BLaER1 treated with 17β-estradiol and CSF1 and Interleukin-3, amounts not matched to agents 10 nM and 100 nM (cell line): Measurements from ENCODE around the gene ACOX2.

Source experiments
- H3K27ac ChIP-seq, 11 experiments: shearing (Covaris generic); formaldehyde crosslinking; 2 replicates each; pipeline ENCODE4 v1.8.1; 2022
- H3K27me3 ChIP-seq, 11 experiments: shearing (Covaris generic); formaldehyde crosslinking; 2 replicates each; pipeline ENCODE4 v1.8.1; 2022
- H3K36me3 ChIP-seq, 11 experiments: shearing (Covaris generic); formaldehyde crosslinking; 2 replicates each; pipeline ENCODE4 v1.8.1; 2022
- H3K4me1 ChIP-seq, 10 experiments: shearing (Covaris generic); formaldehyde crosslinking; 2 replicates each; pipeline ENCODE4 v1.8.1; 2022
- H3K4me2 ChIP-seq, 11 experiments: shearing (Covaris generic); formaldehyde crosslinking; 2 replicates each; pipeline ENCODE4 v1.8.1; 2022
- H3K4me3 ChIP-seq, 10 experiments: shearing (Covaris generic); formaldehyde crosslinking; 2 replicates each; pipeline ENCODE4 v1.8.1; 2022
- H3K9ac ChIP-seq, 11 experiments: shearing (Covaris generic); formaldehyde crosslinking; 2 replicates each; pipeline ENCODE4 v1.8.1; 2022
- H3K9me3 ChIP-seq, 11 experiments: shearing (Covaris generic); formaldehyde crosslinking; replicated peaks in 1 of 11; 2 replicates each; pipeline ENCODE4 v1.8.1; 2022
- H4K20me1 ChIP-seq, 11 experiments: shearing (Covaris generic); formaldehyde crosslinking; 2 replicates each; pipeline ENCODE4 v1.8.1; 2022
- Cebpa-rat ChIP-seq, 11 experiments: shearing (Covaris generic); IDR thresholded peaks; 2 replicates each; pipeline ENCODE4 v1.8.1; 2022

Gene ACOX2

DNA sequence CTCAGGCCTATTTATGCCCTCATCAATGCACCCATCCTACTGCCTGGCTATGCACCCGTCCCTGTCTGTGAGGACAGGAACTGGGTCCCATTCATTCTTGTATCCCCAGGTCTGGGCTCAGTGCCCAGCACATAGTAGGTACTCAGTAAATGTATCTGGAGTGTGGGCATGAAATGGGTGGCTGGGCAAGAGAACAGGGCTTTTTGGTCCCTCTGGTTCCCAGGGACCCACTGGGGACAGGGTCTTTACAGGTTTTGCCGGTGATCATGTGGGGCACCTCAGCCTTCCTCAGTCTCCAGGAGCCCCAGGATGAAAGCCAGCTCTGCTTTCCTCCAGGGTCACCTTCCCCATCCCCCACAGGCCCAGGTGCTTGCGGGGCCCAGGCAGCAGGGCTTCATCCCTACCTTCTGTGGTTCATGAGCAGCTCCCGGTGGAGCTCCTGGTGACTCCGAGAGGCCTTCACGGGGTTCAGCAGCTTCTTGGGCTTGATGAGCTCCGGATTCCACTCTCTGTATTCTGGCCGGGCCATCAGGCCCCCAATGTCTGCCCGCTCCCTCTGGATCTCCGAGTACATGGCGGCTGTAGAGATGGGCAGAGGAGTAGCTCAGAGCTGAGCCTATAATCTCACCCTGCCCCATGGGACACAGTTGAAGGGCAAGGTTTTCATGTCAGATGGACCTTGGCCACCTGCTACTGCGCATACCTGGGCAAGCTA is 32.5 kb upstream of the ACOX2 start:
- Histone ChIP-seq H3K9ac (0 out of 22 replicates have a peak overlapping the region, but pooled peaks of 1 of the 11 experiments have one; percentile 30), H3K27me3 (no peaks in the 10 kb centered on the region), H3K27ac (no peak overlapping the region), H3K4me1 (peaks cover 0 to 6% (median 5%) of the 10 kb centered on the region in 10 experiments; a peak in 10 of 20 replicates), H3K9me3 (no peaks in the 10 kb centered on the region), H3K36me3 (no peaks in the 10 kb centered on the region), H3K4me2 (peak overlapping the region in 2 of 11 experiments; percentile 15 to 17; a peak in 2 of 22 replicates), H4K20me1 (no peaks in the 10 kb centered on the region), H3K4me3 (no peak overlapping the region)
- no peak for TF ChIP-seq Cebpa-rat (IDR thresholded peaks at IDR 0.05)

DNA sequence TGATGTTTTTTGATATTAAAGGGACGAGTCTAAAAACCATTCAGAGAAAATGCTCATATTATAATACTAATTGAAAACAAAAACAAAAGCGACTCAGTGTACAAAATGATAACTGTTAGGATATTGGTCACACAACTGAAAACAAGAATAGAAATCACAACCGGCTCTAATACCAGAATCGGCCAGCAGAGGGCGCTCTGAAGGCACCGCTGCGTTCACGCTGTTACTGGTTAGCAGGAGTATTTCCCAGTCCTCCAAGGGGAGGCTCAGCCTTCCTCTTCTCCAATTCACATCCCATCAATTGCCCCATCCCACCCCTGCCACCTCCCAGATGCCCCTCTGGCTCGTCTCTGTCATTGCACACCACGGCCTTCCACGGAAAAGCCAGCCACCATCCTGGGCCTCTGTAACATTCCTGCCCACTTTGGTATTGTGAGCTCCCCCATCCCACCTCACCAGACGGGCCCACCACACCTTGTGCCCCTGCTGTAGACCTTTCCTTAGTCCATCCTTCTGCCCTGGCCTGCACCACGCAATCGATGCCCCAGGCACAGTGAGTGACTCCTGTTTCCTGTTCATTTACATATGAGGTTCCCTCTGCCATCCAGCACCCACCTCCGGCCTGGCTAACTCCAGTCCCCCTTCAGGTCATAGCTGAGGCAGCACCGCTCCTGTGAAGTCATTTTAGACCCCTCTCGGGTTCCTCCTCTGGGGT is 31.7 kb upstream of the ACOX2 start:
- Histone ChIP-seq H3K4me3 (no peak overlapping the region), H3K27ac (no peak overlapping the region), H3K36me3 (no peaks in the 10 kb centered on the region), H3K27me3 (no peaks in the 10 kb centered on the region), H3K9ac (0 out of 22 replicates have a peak overlapping the region, but pooled peaks of 1 of the 11 experiments have one; percentile 30), H3K4me1 (peaks cover 0 to 6% (median 5%) of the 10 kb centered on the region in 10 experiments; a peak in 10 of 20 replicates), H3K9me3 (no peaks in the 10 kb centered on the region), H4K20me1 (no peaks in the 10 kb centered on the region), H3K4me2 (peak overlapping the region in 4 of 11 experiments; percentile 15 to 35 (median 16); a peak in 3 of 22 replicates)
- TF ChIP-seq Cebpa-rat (IDR thresholded peaks at IDR 0.05): no peak

DNA sequence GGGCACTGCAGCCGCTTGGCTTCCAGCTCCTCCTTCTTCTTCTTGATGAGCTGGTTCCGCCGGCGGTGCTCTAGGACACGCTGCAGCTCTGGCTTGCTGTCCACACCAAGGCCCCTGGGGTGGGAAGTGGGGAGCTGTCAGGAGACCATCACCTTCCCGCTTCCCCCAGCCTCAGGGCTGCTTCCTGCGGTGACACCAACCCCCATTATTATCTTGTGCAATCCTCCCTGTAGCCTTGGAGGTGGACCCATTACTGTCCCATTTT is 30.2 kb upstream of the ACOX2 start:
- Histone ChIP-seq H3K9ac (no peak overlapping the region), H3K4me3 (no peak overlapping the region), H3K27ac (no peak overlapping the region), H3K36me3 (no peaks in the 10 kb centered on the region), H3K27me3 (no peaks in the 10 kb centered on the region), H3K9me3 (no peaks in the 10 kb centered on the region), H3K4me2 (no peak overlapping the region), H3K4me1 (peaks cover 0 to 6% (median 5%) of the 10 kb centered on the region in 10 experiments; a peak in 10 of 20 replicates), H4K20me1 (no peaks in the 10 kb centered on the region; a peak in 1 of 22 replicates)
- TF ChIP-seq Cebpa-rat (IDR thresholded peaks at IDR 0.05): no peak

DNA sequence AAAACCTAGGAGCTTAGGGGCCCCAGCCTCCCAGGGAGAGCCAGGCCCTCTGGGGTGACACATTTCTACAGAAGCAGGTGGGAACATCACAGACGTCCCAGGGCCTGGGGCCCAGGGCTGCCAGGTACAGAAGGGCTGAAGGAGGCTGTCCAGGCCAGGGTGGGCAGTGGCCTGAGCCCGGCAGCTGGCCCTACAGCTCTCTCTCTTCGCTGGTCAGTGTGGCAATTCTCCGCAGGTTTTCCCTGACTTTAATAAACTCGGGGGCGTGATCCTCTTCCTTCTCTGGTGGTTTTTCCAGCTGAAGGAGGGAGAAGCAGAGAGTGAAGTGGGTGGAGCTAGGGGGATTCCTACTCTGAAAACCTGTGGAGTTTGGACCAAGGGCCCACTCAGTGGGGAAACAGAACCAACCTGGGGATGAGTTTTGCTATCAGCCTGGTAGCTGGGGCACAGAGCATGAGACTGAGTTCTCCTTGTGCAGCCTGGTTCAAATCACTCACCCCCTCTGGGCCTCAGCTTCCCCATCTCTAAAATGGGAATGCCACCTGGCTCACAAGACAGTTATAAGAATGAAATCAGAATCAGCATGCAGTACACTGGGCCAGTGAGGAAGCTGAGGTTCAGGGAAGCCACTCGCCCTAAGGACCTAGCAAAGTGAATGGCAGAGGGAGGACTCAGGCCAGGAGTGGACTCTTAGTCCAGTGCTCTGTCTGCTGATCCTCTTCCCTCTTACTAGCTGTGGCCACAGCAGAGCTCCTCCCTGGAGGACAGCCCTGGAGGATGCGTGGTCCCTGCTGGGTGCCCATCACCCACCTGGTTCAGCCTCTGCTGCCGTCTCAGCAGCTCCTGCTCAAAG is 29.6 kb upstream of the ACOX2 start:
- H3K27me3 ChIP-seq: no peaks in the 10 kb centered on the region
- no peak overlapping the region for H3K9ac ChIP-seq
- TF ChIP-seq Cebpa-rat (IDR thresholded peaks at IDR 0.05): no peak
- no peaks in the 10 kb centered on the region; a peak in 1 of 22 replicates for H4K20me1 ChIP-seq
- H3K27ac ChIP-seq: no peak overlapping the region
- H3K4me2 ChIP-seq: no peak overlapping the region
- no peaks in the 10 kb centered on the region for H3K9me3 ChIP-seq
- no peaks in the 10 kb centered on the region for H3K36me3 ChIP-seq
- H3K4me3 ChIP-seq: no peak overlapping the region
- H3K4me1 ChIP-seq: peaks cover 0 to 6% (median 5%) of the 10 kb centered on the region in 10 experiments; a peak in 10 of 20 replicates

DNA sequence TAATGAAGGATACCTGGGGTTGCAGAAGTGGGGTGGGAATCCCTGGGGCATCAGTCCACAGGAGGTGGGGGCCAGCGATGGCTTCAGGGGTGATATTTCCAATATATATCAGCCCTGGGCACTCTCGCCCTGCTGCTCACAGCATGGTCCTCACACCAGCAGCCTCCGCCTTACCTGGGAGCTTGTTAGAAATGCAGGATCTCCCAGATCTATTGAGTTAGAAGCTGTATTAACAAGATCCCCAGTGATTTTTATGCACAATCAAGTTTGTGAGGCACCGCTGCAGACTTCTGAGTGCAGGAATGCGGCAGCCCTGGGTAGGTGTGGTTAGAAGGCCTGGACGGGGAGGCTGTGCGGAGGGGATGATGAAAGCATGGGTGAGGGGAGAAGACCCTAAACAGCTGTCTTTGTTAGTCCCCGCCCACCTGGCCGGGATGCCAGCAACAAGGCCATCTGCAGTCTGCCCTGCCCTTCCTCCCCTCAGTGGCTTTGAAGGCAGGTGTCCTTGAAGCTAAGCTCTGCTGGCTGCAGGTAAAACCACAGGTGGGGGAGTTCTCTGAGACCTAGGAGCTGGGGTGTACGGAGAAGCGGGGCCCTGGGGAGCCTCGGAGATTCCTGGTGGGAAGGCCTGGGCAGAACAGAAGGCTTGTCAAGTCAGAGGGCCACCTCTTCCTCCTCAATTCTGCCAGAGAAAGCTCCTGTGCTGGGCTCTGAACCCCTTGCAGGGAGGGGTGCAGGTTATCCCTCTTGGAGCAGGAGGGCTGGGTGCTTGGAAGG is 28.8 kb upstream of the ACOX2 start:
- no peak overlapping the region for H3K4me3 ChIP-seq
- H3K9ac ChIP-seq: no peak overlapping the region
- H3K9me3 ChIP-seq: no peaks in the 10 kb centered on the region
- H3K4me1 ChIP-seq: peaks cover 0 to 6% (median 5%) of the 10 kb centered on the region in 10 experiments; a peak in 10 of 20 replicates
- no peak overlapping the region for H3K4me2 ChIP-seq
- H3K27me3 ChIP-seq: no peaks in the 10 kb centered on the region
- no peaks in the 10 kb centered on the region; a peak in 1 of 22 replicates for H4K20me1 ChIP-seq
- H3K36me3 ChIP-seq: no peaks in the 10 kb centered on the region
- no peak for TF ChIP-seq Cebpa-rat (IDR thresholded peaks at IDR 0.05)
- H3K27ac ChIP-seq: no peak overlapping the region

DNA sequence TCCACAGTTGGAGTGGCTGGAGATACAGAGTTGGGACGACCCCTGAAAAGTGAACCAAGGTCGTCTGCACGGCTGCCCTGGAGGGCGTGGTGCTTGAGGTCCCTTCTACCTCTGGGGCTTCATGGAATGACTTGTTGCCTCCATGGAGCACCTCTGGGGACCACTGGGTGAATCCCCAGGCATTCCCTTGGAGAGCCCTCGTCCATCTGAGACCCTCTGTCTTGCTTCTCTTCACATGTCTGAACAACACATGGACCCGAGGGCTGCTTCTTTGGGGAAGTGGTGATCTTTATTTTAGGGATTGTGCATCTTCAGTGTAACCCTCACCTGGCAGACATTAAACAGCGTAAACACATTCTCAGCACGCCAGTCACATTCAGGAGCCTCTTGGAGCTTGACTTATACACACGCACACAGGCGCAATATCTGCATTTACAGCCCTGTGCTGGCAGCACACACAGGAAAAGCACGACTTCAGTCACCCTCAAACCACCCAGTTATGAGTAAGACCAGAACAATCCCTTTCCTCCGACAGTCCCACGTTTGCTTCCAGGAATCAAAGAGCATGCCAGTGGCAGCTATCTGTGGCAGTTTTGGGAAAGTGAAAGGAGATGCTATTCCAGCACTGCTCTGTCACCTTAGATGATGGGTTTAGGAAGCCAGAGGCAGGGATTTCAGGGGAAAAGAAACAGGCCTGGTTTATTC is 27.6 kb upstream of the ACOX2 start:
- Histone ChIP-seq H4K20me1 (no peaks in the 10 kb centered on the region; a peak in 1 of 22 replicates), H3K4me2 (no peak overlapping the region), H3K4me3 (no peak overlapping the region), H3K9me3 (no peaks in the 10 kb centered on the region), H3K9ac (no peak overlapping the region), H3K4me1 (peaks cover 0 to 6% (median 5%) of the 10 kb centered on the region in 10 experiments; a peak in 10 of 20 replicates), H3K27me3 (no peaks in the 10 kb centered on the region), H3K36me3 (no peaks in the 10 kb centered on the region), H3K27ac (no peak overlapping the region)
- TF ChIP-seq Cebpa-rat (IDR thresholded peaks at IDR 0.05): no peak

DNA sequence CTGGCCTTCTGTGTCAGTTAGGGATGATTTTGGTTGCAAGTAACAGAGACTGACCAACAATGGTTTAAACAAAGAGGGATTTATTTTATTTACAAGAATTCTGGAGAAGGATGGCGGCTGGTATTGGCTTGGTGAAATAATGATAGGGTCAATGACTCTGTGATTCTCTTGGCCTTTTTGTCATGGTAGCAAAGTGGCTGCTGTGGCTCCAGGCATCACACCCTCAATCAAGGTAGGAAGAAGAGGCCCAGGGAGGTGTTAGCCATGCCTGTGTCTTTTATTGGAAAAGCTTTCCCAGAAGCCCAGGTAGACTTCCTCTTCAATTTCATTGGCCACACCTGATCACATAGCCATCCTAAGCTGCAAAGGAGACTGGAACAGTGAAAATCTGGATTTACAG is 27.1 kb upstream of the ACOX2 start:
- H3K27ac ChIP-seq: no peak overlapping the region
- no peaks in the 10 kb centered on the region for H3K9me3 ChIP-seq
- no peak overlapping the region for H3K4me2 ChIP-seq
- H3K27me3 ChIP-seq: no peaks in the 10 kb centered on the region
- no peak overlapping the region for H3K4me3 ChIP-seq
- no peaks in the 10 kb centered on the region for H3K36me3 ChIP-seq
- H3K9ac ChIP-seq: no peak overlapping the region
- no peaks in the 10 kb centered on the region; a peak in 1 of 22 replicates for H4K20me1 ChIP-seq
- TF ChIP-seq Cebpa-rat (IDR thresholded peaks at IDR 0.05): no peak
- H3K4me1 ChIP-seq: peaks cover 0 to 5% (median 4%) of the 10 kb centered on the region in 10 experiments; a peak in 10 of 20 replicates

DNA sequence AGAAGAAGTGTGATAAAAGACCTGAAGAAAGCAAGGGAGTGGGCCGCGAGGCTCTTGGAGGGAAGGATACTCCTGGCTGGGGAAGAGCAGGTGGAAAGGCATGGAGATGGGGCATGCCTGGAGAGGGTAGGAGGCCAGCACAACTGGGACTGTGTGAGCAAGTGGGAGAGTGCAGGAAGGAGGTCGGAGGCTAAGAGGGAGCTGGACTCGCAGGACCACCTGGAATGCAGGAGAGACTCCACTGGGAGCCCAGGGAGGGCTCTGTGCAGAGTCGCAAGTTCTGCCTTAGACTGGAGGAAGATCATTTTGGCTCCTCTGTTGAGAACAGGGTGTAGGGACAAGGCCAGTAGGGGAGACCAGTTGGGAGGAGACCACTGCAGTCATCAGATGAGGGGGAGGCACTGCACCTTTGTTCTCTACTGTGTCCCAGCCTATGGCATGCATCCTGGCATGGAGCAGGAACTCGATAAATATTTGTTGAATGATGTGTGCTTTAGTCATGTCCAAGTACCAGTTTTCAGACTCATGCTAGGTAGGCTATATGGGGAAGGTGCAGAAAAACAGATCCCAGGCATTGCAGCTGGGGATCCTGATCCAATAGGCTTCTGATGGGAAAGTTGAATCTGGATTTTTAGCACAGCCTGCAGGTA is 26.5 kb upstream of the ACOX2 start:
- no peak overlapping the region for H3K4me3 ChIP-seq
- no peak overlapping the region for H3K9ac ChIP-seq
- TF ChIP-seq Cebpa-rat (IDR thresholded peaks at IDR 0.05): no peak
- no peaks in the 10 kb centered on the region for H3K9me3 ChIP-seq
- H3K4me2 ChIP-seq: no peak overlapping the region
- no peaks in the 10 kb centered on the region; a peak in 1 of 22 replicates for H4K20me1 ChIP-seq
- no peak overlapping the region for H3K27ac ChIP-seq
- H3K27me3 ChIP-seq: no peaks in the 10 kb centered on the region
- H3K4me1 ChIP-seq: no peaks in the 10 kb centered on the region; a peak in 1 of 20 replicates
- no peaks in the 10 kb centered on the region for H3K36me3 ChIP-seq
